CD4-positive, alpha-beta T cell treated with Interleukin-15 for 4 hours (primary cell): ENCODE data around the gene EHBP1.

Experiments
- DNase-seq: peaks from one replicate; pipeline ENCODE4 v3.0.0-alpha.2; 2020; ENCODE audit warnings: low spot score

The EHBP1 gene

DNA sequence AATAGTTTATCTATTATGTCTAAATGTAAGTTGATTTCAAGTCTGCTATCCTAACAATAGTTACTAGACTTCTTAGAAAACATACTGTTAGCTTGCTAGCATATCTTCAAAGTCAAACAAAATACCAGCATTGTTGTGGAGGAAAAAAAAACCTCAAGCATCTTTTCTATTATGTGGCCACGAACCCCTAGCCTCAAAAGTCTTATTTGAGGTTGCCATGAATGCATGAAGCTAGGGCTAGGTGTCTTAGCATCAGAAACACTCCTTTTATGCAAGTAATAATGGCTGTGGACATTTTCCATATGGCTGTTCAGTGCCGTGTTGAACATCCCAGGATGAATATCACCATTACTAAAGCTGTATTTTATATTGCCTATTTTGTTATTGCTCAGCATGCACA lies 258.5 kb downstream of the EHBP1 start:
- no peak for DNase-seq

DNA sequence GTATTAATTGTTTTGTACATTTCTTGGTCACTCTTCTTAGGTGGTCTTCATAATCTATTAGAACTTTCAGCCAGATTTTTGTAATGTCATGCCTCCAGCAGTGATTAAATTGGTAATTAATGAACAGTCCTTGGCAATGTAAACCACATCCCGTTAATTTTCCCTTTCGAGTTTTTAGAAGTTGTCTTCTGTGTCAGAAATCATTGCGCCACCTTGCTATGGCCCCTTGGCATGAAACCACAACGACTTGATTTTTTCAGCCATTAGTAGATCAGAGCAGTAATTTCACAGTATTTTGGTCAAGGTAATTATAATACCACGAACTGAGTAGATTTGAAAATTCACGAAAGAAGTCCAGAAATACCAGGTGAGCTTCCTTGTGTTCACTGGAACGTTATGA lies 259.2 kb downstream of the EHBP1 start:
- no peak for DNase-seq

DNA sequence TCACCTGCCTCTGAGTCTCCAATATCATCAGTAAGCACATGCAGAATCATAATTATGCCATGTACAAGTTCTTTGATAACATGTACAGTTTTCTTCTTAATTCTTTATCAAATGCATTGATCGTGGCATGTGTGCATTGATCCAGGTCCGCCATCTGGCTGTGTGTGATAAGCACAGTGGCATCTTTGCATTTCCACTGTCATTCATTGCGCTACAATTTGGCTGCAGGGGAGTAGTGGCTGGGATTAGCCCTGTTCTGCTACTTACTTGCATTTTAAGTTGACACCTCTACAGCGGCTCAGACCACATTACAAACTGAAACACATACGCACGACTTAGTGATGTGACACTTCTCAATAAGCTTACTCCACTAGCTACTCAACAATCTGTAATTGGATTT lies 261.5 kb downstream of the EHBP1 start:
- no peak for DNase-seq

DNA sequence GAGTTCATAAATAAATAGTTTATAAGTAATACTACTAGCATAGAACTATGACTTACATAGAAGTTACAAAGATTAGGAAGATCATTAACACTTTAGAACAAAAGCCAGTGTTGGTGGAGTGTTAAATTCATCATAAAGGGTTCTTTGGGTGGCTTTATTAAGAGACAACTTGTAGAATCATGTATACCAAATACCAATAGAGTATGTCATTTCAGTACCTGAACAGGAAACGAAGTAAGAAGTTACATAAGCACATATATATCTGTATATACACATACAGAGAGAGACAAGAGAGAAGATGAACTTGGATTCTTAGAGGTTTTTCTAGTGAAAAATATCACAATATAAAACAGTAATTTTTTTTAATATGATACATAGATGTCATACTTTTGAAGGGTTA lies 262.7 kb downstream of the EHBP1 start:
- DNase-seq, result no peak

DNA sequence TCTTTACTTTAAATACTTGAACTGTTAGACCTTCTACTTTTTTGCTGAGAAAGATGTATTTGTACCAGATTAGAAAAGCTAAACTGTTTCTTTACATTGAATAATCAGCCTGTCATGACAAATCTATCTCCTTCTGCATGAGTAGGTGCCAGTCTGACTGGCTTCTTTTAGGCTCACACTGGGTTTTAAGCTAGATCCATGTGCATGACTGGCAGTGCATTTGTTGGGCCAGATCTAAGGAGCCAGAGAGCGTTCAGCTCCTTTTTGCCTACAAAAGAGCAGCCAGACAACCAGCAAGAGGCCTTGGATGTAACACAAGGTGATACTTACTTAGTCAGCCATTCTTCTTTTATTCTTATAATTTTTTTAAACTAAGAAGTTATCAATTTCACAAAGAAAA lies 263.2 kb downstream of the EHBP1 start:
- DNase-seq, result no peak

DNA sequence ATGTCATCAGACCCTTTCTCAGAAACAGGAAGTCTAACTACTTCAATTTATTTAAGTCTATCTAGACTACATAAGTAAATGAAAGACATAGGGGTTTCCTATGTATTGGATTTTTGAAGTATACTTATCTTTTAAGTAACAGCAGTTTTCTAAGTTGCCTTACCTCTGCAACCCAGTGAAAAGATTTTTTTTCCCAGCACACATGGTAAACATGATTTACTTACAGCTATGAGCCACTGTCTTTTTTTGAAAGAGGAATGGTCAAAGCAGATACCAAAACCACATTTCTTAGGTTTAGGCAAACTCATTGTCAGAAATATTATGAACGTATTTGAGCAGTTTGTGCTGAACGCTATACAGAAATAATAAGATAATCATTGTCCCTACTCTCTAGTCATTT lies 266.4 kb downstream of the EHBP1 start:
- no peak for DNase-seq

DNA sequence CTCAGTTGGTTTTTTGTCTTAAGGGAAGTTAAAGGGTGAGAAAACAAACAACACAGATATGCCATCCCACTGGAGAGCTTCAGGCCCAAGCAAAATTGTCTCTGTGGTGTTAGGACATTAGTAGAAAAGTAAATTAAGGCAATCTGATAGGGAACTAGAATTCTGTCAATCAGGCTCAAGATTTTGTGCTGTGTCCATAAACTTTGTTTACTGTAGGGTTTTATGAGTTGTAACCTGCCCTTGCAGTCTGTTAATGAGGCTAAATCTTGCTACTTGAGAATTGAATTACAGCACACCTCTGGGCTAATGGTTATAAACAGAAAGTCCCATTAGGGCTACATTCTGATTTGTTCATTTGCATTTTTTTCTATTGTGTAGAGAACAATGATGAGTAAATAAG lies 267.1 kb downstream of the EHBP1 start:
- DNase-seq, result no peak

DNA sequence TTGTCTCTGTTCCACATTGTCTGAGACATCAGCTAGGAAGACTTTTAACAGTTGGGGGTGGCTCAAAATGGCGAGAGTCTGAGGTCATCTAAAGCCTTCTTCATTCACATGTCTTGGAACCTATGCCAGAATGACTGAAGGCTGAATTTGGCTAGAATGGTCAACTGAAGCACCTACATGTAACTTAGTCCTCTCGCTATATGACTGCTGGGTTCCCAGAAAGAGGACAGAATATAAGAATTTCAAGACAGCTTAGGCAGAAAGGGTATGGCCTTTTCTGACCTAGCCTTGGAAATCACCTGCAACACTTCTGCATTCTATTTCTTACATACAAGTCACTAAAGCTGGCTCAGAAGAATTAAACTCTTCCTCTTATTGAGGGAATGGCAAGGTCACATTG lies 269.5 kb downstream of the EHBP1 start:
- DNase-seq, result no peak

DNA sequence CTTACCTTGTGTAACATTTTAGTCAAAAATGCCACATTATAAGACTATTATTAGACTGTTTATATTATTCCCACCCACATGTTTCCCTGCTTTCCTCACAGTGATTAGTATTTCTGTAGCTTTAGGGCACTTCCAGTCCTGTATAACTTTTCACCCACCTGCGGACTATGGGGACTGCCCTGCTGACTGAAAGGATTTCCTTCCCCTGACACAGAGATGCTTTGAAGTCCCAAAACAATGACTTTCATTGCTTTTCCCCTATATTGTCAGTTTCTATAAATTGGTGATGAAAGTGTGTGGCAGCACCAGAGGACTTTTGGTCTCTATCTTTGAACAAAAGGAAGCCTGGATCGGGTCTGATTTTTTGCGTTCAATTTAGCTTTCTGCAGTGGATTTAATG lies 286.1 kb downstream of the EHBP1 start:
- DNase-seq, result no peak

DNA sequence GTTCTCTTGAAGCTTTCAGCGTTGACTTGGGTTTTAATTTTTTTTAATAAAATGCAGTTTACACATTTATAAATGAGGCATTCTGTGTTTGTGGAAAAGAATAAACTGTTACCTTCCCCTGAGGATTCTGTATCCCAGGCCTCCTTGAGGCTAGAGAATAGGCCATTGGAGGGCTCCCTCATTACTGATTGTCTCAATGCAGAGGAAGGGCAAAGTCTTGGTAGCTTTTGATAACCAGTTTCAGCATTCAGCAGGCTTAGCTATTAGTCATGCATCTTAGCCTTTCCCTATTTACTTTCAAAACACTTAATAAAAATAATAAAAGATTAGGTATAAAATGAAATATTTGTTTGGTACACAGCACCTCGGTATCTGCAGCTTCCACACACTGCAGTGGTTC lies 287.0 kb downstream of the EHBP1 start:
- no peak for DNase-seq

DNA sequence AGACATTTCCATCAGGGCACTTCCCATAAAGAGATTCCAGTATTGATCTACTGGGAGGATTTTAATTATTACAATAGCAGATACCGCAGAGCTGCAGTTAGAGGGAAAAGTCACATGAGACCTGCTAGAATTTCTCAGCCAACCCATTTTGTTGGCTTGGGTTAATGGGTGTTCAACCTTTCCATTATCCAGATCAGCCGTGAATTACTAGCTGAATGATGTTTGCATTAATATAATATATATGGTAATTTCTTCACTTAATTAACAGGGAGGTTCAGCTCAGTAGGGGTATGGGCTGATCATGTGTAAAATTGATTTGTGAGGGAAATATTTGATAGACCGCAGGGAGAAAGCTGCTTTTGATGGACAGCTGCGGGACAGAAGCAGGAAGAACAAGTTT lies 288.7 kb downstream of the EHBP1 start:
- DNase-seq, result no peak

DNA sequence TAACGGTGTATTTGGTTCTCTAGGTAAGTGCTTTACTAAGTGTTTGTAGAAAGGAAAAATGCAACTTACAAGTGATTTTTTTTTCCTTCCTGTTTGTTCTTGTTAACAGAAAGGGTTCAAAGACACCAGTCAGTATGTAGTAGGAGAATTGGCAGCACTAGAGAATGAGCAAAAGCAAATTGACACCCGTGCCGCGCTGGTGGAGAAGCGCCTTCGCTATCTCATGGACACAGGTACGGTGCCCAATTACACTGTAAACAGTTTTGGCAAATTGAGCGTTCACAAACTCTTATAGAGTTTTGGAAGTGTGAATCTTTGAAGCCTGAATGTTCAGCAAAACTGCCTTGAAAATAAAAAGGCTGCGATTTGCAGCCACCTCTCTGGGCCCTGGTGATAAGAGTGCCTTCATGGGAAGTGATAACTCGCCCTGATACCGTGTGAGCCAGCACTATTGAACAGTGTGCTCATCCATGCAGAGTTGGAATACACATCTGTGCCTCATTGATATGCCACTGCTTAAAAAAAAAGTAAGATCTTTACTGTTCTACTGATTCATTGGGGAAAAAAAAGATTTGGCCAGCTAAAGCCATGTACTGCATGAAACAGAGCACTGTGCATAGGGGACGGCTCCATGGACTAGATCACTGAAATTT lies 291.1 kb downstream of the EHBP1 start:
- DNase-seq, result no peak

DNA sequence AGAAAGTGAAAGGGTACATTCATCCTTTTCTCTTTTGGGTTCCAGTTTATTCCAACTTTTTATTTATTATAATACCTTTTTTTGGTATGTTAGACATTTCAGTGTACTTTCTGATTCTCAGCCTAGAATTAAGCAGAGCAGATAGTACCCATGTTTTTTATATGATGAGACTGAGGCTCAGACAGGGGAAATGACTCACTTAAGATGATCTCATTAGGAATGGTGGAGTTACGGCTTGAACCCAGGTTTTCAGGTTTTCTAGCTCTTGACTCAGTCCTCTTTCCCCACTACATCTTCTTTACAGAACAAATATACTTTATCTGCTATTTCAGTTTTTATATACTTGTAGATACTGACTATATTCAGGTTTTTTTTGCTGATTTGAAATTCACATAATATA lies 293.4 kb downstream of the EHBP1 start:
- DNase-seq, result no peak

DNA sequence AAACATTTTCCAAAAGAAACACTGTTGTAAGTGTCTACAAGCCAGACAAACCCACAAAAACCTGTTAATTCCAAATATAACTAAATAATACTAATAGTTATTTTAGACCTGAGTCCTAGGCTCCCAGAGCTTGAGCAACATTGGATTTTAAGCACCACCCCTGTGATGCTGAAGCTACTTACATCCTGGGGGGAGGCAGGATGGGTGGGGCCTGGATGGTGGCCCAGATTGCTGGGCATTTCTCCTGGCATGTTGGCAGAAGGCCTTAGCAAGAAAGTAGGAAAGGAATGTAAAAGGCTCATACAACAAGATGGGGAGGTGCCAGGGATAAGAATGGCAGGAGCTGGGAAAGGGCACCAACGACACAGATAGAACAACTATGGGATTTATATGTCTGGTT lies 294.4 kb downstream of the EHBP1 start:
- DNase-seq, result no peak

DNA sequence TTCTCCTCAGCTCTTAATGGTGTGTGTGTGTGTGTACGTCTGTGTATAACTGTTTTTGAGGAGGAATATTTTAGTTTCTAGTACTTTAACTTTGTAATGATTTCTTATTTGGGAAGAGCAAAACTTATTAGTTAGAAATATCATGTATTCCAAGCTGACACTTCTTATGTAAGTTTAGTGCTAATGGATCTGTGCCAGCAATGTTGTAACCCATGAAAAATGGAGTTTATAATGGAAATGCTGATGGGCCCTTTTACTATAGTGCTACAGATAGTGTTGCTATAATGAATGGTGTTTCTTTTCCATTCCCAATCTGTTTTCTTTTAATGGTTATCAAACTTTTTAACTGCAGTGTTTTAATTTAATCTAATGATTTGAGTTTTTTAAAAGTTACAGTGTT lies 295.3 kb downstream of the EHBP1 start:
- DNase-seq, result no peak

DNA sequence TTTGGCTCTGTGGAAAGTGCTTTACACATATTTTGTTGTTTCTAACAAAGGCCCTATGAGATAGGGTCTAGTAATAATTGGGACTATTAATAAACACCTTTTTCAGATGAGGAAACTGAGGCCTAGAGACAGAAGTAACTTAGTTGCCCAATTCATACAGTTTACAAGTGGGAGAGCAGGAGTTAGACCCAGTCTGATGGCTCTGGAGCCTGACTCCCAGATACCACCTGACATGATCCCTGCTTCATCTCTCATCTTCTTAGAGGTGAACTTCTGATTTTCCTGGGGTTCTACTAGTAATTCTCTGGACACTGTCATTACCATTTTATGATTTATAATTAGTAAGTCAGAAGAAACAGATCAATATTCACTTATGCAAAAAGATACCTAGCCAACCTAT lies 296.1 kb downstream of the EHBP1 start:
- DNase-seq, result no peak

DNA sequence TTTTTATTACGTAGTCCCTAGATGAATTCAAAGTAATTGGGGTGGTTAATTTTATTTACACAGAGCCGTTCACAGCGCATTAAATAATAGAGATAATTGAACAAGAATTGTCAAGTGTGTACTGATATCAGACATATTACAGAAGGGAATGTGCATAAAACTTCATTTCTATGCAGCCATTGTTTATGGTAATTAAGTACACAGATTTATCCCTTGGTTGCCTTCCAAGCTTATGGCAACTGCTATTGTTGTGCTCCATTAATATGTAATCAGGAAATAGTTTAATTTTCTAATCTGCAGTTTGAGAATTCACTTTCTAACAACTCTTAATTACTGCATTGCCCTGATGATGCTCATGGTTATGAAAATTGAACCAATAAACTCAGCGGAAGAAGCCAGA lies 297.8 kb downstream of the EHBP1 start:
- no peak for DNase-seq

DNA sequence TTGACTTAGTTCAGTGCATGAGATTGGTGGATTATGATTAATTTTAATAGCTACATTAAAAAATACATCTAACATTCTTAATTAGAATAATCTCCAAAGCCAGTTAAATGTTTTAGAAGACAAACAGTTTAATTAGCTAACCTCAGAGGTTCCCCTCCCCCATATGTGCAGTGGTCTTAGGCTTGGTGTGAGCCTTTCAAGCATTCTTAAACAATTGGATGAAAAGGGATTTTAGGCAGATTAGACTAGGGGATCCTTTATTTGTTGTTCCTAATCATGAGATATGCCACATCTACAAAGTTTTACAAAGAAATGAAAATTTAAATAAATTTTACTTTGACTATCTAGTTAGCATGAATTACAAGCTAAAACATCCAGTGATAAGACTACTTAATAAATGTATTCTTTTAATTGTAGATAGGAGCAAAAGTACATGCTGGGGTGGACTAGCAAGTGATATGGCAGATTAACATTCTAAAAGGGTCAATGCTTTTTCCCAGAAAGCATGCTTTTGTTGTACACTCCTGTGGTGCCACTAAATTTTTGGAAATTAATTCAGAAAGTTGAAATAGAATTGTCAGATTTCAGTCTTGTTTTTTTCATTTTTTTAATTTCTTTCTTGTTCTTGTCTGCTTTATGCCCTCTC lies 302.4 kb downstream of the EHBP1 start:
- DNase-seq, result no peak

DNA sequence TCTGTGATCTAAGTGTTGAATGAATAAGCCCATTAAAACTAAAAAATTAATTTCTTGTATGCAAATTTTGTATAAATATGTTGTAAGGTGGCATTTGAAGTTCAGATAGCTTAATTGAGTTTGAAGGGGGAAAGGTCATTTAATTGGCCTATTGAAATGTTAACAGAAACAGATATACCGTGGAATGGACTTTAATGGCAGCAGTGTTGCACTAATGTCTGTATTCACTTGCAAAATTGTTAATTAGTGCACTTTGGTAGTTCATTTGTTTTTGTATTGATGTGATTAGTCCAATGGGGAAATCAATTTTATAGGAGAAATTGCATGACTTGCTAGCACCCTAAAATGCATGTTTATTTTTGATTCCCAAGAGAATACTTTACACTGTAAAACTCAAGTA lies 303.3 kb downstream of the EHBP1 start:
- no peak for DNase-seq

DNA sequence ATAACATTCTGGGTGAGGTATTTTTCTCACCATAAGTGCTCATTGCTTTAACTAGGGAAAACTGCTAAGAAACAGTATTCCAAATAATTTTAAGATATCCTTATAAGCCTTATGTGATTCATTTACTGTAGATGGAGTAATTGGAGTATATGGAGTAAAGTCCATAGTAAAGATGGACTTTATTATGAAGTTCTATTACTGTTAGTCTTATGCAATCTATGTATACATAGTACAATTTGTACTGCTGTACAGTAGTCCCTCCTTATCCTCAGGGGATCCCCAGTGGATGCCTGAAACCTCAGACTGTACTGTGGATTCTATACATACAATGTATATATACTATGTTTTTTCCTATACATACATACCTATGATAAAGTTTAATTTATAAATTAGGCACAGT lies 304.0 kb downstream of the EHBP1 start:
- DNase-seq, result no peak

DNA sequence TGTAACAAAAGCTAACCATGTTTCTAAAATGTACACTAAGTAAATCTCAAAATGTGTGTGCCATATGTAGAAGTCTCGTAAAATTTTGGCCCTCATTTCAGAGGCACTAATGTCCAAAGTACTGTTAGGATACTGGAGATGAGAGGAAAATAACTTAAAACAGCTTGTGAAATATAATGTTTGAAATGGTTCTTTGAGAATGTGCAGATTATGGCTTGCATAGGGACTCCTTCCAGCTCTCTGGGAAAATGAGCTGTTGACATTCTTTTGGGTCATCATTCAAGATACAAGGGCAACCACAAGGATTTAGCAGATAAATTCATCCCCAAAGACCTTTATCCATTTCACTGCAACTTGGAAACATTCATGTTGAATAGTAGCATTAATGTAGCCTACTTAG lies 307.0 kb downstream of the EHBP1 start:
- DNase-seq, result no peak

DNA sequence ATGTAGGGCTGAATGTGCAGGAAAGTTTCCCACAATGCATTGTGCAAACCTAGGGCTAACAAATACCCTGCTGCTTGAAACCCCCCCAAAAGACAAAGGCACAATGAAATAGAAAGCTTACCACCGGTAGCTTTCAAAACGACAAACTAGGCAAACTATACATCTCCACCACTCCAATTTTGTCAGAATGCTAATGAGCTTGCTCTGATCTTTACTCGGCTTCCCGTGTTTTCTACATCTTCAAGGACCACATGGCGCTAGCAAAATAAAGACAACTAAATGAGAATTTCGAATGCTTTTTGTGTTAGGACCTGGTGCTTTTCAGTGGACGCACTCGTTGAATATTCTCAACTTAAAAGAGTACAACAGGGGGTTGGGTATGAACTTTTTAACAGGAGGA lies 307.9 kb downstream of the EHBP1 start:
- DNase-seq, result no peak

DNA sequence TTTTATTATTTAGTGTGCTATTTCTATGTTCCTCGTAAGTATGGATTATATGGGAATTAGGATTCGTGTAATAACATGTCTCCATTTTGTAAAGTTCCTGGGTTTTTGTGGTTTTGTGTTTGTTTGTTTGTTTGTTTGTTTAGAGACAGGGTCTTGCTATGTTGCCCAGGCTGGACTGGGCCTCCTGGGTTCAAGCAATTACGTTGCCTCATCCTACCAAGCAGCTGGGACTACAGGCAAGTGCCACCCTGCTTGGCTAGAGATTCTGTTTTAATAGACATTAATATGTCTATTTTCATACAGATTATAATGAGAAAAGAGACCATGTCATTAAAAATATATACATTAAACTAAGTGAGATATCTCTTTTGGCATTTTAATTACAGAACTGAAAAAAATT lies 309.9 kb downstream of the EHBP1 start:
- DNase-seq, result no peak

DNA sequence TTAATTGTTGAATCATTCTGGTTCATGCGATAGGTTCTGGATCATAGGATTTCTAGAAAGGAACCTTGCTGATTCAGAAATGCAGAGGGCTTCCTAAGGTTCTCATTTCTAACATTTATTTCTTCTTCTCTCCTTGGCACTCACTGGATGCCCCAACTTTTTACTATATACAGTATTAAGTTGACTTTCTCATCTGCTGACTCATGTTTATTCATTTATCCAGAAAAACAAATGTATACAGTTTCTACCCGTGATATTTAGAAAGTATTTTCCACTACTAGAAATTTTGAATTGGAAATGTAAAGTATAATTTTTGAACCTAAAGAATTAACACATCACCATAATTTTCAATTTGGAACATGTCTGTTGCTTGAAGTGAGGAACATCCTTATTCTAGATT lies 312.9 kb downstream of the EHBP1 start:
- DNase-seq, result no peak
